HG03342 (cell line): ENCODE results near the gene SLC25A26.

Experiments used
- ATAC-seq: cut with Tn5 transposase; IDR thresholded peaks from one replicate; pipeline ENCODE4 v1.9.1; 2021; ENCODE audit warnings: mild to moderate bottlenecking, moderate library complexity; ENCODE audit not compliant: unreplicated experiment

The SLC25A26 gene

DNA sequence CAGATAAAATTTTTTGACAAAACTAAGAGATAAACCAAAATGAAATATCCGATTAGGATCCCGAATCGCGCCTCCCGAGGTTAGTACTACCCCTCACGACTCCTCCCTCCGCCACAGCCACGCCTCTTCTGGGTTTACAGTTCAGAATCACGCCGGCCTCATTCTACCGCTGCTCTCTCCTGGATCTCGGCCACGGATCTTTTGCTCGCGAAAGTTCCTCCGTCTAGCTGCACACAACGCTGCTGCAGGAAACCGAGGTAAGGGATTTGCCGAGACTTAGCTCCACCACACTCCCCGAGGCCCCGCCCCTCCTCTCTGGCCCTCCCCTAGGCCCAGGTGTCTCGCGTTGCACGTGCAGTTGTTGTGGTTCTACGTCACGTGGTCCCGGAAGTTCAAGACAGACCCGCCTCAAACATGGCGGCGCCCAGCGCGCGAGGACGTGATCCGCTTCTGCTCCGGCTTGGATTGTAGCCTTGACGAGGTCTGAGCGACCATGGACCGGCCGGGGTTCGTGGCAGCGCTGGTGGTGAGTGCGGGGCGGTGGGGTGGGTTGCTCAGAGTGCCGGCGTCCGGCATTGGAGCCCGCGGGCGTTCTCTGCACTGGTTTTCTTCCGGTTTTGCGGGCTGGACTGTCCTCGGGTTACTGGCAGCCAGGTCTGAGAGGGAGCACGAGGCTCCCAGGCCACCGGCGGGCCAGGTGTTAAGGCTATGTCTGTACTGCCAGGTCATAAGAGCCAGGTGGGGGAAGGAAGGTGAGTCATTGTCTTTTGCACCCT is at the start of gene SLC25A26:
SLC25A26 (plus strand) TSS at position 400 of the 776 bp plus-strand sequence; CDS start at position 494, 94 bp downstream.
- peak; percentile 99 for ATAC-seq

DNA sequence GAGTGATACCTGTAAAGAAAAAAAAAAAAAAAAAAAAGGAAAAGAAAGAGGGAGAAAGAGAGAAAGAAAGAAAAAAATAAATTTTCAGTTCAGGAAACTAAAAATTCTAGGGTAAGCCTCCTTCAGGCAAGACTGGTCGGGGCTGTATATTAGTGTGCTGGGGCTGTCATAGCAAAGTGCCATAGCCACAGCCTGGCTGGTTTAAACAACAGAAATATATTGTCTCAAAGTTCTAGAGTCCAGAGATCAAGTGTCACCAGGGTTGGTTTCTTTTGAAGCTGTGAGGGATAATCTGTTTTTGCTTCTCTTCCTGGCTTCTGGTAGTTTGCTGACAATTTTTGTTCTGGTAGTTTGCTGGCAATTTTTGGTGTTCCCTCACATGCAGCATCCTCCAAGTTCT is 48.4 kb upstream of the SLC25A26 start:
- no peak for ATAC-seq

DNA sequence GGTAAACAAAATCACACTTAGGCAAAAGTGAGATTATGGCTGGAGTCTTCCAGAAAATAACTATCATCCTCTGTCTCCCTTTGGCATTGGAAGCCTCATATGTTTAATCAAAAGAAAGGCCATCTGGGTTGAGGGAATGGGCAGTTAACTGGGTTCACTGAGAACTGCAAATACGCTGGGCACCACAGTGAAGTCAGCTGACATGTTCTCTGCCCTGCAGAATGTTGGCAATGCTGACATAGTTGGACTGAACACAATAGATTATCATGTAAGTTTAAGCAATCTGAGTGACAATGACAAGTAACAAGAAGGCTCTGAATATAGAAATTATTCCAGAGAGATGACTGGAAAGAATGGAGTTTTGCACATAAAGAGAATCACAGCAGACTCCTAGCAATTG is 43.8 kb upstream of the SLC25A26 start:
- no peak for ATAC-seq

GRCh38 chr3:66178206-66178605 is 42.6 kb upstream of the SLC25A26 start:
- ATAC-seq, result no peak

DNA sequence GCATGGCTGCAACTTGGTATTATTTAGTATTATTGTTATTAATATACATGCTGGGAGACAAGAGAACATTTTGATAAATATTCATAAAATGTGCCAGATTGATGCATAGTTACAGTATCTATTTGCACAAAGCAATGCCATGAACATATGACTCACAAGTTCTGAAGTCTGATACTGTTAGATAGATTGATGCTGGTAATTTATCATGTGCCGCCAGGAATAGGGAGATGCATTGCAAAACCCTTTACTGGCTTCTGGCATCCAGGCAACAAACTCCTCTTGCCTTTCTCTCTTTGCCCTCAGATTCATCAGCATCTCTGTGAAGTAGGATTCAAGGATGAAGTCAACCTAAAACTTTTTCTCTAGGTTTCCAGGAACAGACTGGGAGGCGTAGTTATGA is 41.0 kb upstream of the SLC25A26 start:
- no peak for ATAC-seq

DNA sequence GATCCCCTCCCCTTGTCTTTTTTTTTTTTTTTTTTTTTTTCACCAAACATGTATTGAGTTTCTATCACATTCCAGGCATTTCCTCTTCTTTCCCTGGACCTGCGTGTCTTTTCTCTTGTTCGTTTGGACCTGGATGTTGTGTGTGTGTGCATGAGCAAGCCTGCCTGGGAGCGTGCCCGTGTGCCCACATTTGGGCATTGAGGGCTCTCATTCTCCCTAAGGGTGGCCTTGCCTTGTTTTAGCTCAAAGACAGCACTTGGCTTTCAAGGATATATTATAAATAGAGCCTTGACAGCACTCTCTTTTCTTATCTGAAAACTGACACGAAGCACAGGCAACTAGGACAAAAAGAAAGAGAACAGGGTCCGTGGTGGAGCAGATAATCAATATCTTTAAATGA is 39.0 kb upstream of the SLC25A26 start:
- ATAC-seq, result no peak

GRCh38 chr3:66182246-66182645 is 38.6 kb upstream of the SLC25A26 start:
- ATAC-seq, result no peak

- ATAC-seq, result no peak
Measured at GRCh38 chr3:66186545-66186944, 34.3 kb upstream of the SLC25A26 start.

DNA sequence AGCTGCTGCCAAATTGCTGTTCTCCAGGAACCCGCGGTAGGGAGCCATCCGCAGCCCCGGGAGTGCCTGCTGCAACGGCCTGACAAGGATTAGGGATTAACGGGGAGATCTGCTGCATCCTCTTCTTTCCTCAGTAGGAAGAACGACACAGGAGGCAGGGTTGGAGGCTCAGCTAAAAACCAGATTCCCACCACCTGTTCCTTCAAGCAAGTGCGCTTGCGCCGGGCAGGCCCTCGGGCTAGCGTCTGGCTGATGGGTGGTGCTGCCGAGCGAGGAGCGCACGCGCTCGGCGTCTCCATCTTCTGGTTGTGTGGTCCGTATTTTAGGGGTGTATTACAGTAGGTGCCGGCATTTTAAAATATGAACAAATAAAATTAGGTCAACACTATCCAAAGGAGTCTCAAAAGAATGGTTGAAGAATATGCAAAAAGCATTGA is 25.4 kb upstream of the SLC25A26 start:
- no peak for ATAC-seq

DNA sequence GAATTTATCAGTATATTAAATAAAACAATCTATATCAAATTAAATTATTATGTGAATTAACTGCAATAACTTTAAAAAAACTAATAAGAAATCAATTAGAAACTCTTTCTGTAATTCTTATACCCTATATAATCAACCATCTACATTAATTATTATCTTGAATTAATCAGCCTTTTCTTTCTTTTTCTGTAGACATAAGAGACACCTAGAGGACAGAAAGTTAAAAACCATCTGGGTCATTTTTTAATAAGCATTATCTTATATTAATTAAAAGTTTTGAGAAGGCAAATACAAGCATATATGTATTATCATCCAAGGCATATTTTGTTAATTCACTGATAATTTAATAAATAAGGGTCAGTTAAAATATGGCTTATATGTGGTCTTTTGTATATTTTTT is 24.2 kb upstream of the SLC25A26 start:
- ATAC-seq, result no peak

DNA sequence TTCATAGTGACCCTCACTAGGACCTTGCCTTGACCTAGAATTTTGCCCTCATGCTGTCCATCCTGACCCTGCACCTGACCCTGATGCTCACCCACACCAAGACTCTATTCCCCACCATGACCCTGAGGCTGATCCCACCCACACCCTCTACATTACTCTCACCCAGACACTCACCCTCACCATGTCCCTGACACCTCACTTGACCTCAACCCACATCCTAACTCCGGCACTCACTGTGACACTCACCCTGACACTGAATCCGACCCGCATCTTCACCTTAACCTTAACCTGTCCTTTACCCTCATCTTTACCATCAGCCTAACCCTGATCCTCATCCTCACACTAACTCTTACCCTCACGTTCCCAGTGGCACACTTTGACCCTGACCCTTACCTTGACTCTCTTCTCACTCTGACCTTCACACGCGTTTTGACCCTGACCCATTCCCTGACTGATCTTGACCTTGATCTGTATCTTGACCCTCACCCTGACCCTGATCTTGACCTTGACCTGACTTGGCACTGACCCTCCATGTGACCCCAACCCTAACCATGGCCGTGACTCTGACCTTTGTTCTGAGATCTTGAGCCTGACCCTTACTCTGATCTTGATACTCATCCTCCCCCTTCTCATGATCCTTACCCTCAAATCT is 22.2 kb upstream of the SLC25A26 start:
- ATAC-seq, result no peak

GRCh38 chr3:66199089-66199473 is 21.7 kb upstream of the SLC25A26 start:
- no peak for ATAC-seq

- no peak for ATAC-seq
Measured at GRCh38 chr3:66200147-66200546, 20.7 kb upstream of the SLC25A26 start.

GRCh38 chr3:66200786-66201185 is 20.0 kb upstream of the SLC25A26 start:
- no peak for ATAC-seq

GRCh38 chr3:66203275-66203674 is 17.5 kb upstream of the SLC25A26 start:
- no peak for ATAC-seq

GRCh38 chr3:66206806-66207205 is 14.0 kb upstream of the SLC25A26 start:
- ATAC-seq, result no peak

- ATAC-seq, result no peak
Measured at GRCh38 chr3:66208189-66208588, 12.6 kb upstream of the SLC25A26 start.

DNA sequence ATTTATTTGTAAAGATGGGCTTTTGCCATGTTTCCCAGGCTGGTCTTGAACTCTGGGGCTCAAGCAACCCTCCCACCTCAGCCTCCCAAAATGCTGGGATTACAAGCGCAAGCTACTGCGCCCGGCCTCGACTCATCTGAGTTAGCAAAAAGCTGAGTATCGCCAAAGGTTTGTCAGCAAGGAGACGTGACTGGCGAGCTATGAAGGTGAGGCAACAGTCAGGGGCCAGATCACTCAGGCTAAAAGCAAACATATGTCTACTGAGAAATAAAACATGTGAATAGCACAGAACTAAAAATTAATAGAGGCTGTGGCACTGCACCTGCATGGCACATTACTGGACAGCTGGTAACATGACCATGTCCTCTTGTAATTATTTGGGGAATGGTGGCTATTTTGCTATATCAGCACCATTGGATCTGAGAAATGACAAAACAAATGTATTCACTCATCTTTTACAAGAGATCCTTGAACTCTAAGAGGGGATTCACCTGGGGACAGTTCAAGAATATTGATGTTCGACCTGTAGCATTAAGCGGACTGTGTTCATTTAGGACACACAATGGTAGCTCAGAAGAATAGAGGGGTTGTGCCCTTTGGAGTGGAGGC is 10.0 kb upstream of the SLC25A26 start:
- no peak for ATAC-seq

DNA sequence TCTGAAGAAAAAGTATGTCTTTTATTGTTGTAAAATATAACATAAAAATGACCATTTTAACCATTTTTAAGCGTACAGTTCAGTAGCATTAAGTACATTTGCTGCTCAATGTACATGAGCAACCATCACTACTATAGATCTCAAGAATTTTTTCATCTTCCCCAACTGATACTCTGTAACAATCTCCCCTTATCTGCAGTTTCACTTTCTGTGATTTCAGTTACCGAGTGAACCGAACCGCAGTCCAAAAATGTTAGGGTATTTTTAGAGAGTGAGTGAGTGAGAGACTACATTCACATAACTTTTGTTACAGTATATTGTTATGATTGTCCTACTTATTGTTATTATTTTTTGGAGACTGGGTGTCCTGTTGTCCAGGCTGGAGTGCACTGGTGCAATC is 9.0 kb upstream of the SLC25A26 start:
- ATAC-seq, result no peak

- no peak for ATAC-seq
Measured at GRCh38 chr3:66215106-66215505, 5.7 kb upstream of the SLC25A26 start.

DNA sequence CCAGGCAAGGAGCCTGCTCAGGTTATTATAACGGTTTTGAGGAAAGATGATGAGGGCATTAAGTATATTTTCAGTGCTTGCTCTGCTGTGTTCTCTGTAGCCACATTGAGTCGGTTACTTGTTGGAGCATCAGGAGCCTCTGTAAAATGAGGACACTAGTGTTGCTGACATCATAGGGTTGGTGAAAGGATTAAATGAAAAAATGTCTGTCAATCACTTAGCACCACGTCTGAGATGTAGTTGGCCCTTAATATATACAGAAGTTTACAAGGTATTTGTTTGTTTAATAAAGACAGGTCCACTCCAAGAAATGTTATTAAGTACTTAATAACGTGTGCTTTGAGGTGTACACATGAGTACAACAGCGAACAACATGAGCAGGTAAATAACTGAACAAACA is 735 bp upstream of the SLC25A26 start:
- ATAC-seq, result no peak

DNA sequence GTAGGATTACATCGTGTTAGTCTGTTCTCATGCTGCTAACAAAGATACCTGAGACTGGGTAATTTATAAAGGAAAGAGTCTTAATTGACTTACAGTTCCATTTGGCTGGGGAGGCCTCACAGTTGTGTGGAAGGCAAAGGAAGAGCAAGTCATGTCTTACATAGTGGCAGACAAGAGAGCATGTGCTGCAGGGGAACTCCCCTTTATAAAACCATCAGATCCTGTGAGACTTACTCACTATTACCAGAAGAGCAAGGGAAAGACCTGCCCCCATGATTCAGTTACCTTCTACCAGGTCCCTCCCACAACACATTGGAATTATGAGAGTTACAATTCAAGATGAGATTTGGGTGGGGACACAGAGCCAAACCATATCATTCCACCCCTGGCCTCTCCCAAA is 3.4 kb downstream of the SLC25A26 start:
- no peak for ATAC-seq
